ENCODE results near the gene MTERF1.

DNA sequence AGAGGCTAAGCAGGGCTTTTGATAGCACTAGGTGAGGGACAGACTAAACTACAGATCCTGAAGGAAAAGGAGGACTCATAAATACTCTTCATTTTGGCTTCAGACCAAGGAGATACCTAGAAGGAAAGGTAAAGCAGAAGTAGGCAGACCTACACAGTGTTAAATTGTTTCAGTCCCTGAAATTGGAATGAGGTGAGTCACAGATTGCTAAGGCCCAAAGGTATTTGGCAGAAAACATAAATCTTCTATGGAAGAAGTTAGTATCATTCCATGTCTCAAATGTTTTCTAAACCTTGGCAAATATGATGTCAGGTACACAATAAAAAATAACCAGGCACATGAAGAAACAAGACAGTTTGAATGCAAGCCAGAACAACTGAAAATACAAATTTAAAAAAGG lies 30.0 kb downstream of the MTERF1 start:
- TF ChIP-seq CTCF (IDR thresholded peaks at IDR 0.05; ENCODE audit: low read depth, low read length, poor library complexity, severe bottlenecking) (no peak), EZH2phosphoT487 (IDR thresholded peaks at IDR 0.05; ENCODE audit: borderline replicate concordance, low read length) (no peak)
